B cell (primary cell): ENCODE data around the gene APOB. TPM values are rescaled to one million over a fixed set of nuclear protein-coding genes. Genes with fewer than 3 reads are reported as not detected.

Source experiments
- ATAC-seq: fragments of 200-7000 bp; cut with Tn5 transposase; one replicate; pipeline ENCODE4 v1.10.0; 2021; ENCODE audit warnings: low read depth, mild to moderate bottlenecking, moderate number of reproducible peaks, moderate library complexity
- CTCF ChIA-PET: fragments of 350-600 bp; sonication (Branson Sonifier 250); formaldehyde crosslinking; loops from one replicate; lab custom pipeline; 2021; ENCODE audit warnings: antibody characterized with exemption, inconsistent platforms; lab: Charles Lee
- POLR2A ChIA-PET: fragments of 350-600 bp; sonication (Branson Sonifier 250); formaldehyde crosslinking; loops from one replicate; lab custom pipeline; 2021; ENCODE audit warnings: antibody characterized with exemption; lab: Charles Lee
- DNase-seq: peaks from one replicate; pipeline ENCODE4 v3.0.0; 2013
- H2AFZ ChIP-seq: 2 replicates; pipeline ENCODE4 v1.6.1; 2012; ENCODE audit warnings: mild to moderate bottlenecking, low read depth, low read length; ENCODE audit not compliant: insufficient read depth, poor library complexity, severe bottlenecking
- H3K27ac ChIP-seq, 2 donors: 1 replicate in 1 of 2; 2 replicates in 1 of 2; pipeline ENCODE4 v1.5.1; 2012 to 2013; ENCODE audit warnings: low read length in 2 of 2, mild to moderate bottlenecking in 2 of 2, moderate library complexity in 1 of 2
- H3K27me3 ChIP-seq, 4 experiments: fragments of 200-600 bp in 1 of 4; sonication (generic) in 1 of 4; replicated peaks in 1 of 4; 1 replicate in 2 of 4; 2 replicates in 2 of 4; pipeline versions ENCODE4 v1.6.1 to v1.7.0; 2013 to 2016; ENCODE audit warnings: low read length in 3 of 4, mild to moderate bottlenecking in 2 of 4, mixed read lengths in 1 of 4, moderate library complexity in 1 of 4; ENCODE audit not compliant: insufficient read depth in 4 of 4, control insufficient read depth in 3 of 4; ENCODE audit errors: control extremely low read depth in 1 of 4
- H3K36me3 ChIP-seq, 2 experiments: replicated peaks in 1 of 2; 1 replicate in 1 of 2; 2 replicates in 1 of 2; pipeline versions ENCODE4 v1.6.1 to v1.7.1; 2013; ENCODE audit warnings: low read length in 1 of 2; ENCODE audit not compliant: insufficient read depth in 2 of 2, control insufficient read depth in 1 of 2; ENCODE audit errors: control extremely low read depth in 1 of 2, extremely low read depth in 1 of 2
- H3K4me1 ChIP-seq, 2 donors: fragments of 200-600 bp in 1 of 2; sonication (generic) in 1 of 2; 1 replicate in 1 of 2; 2 replicates in 1 of 2; pipeline versions ENCODE4 v1.5.1 to v1.6.1; 2013 to 2017; ENCODE audit warnings: low read length in 2 of 2; ENCODE audit not compliant: control insufficient read depth in 2 of 2, insufficient read depth in 2 of 2
- H3K4me2 ChIP-seq: replicated peaks from 2 replicates; pipeline ENCODE3; 2012; ENCODE audit warnings: mild to moderate bottlenecking, low read depth, low read length; ENCODE audit not compliant: poor library complexity, severe bottlenecking
- H3K4me3 ChIP-seq, 5 experiments: fragments of 200-600 bp in 1 of 5; sonication (generic) in 1 of 5; 1 replicate in 3 of 5; 2 replicates in 2 of 5; pipeline versions ENCODE4 v1.5.1 to v1.7.0; 2011 to 2016; ENCODE audit warnings: low read length in 4 of 5, mild to moderate bottlenecking in 4 of 5, low read depth in 2 of 5, control low read depth in 1 of 5, moderate library complexity in 1 of 5; ENCODE audit not compliant: insufficient read depth in 1 of 5; ENCODE audit errors: control extremely low read depth in 1 of 5, extremely low read depth in 1 of 5
- H3K79me2 ChIP-seq: fragments of 200-600 bp; sonication (generic); one replicate; pipeline ENCODE4 v1.6.0; 2016; ENCODE audit warnings: low read length; ENCODE audit not compliant: control insufficient read depth, insufficient read depth
- H3K9ac ChIP-seq: fragments of 200-600 bp; sonication (generic); 2 replicates; pipeline ENCODE4 v1.6.1; 2017; ENCODE audit warnings: mild to moderate bottlenecking, low read length, moderate library complexity
- H3K9me3 ChIP-seq, 3 donors: one replicate each; pipeline versions ENCODE4 v1.6.1 to v1.7.1; 2013; ENCODE audit warnings: low read length in 2 of 3; ENCODE audit not compliant: control insufficient read depth in 2 of 3, insufficient read depth in 1 of 3; ENCODE audit errors: control extremely low read depth in 1 of 3
- H4K20me1 ChIP-seq: 2 replicates; pipeline ENCODE4 v1.6.0; 2012; ENCODE audit warnings: mild to moderate bottlenecking, low read length; ENCODE audit not compliant: insufficient read depth, control insufficient read depth, poor library complexity, severe bottlenecking
- H3K27ac Mint-ChIP-seq: one replicate; pipeline ENCODE4 v1.8.0; 2021; ENCODE audit warnings: mixed read lengths
- H3K27me3 Mint-ChIP-seq: one replicate; pipeline ENCODE4 v1.8.0; 2021; ENCODE audit warnings: mixed read lengths
- H3K4me1 Mint-ChIP-seq: one replicate; pipeline ENCODE4 v1.8.0; 2021; ENCODE audit warnings: mixed read lengths
- H3K4me3 Mint-ChIP-seq: one replicate; pipeline ENCODE4 v1.8.0; 2021; ENCODE audit warnings: mixed read lengths
- H3K9me3 Mint-ChIP-seq: one replicate; pipeline ENCODE4 v1.8.0; 2022; ENCODE audit warnings: mixed read lengths; ENCODE audit not compliant: insufficient read depth
- CTCF ChIP-seq: fragments of 200-600 bp; IDR thresholded peaks from one replicate; pipeline ENCODE4 v1.8.0; 2022; ENCODE audit warnings: antibody characterized with exemption, mild to moderate bottlenecking
- EZH2 ChIP-seq: IDR thresholded peaks from 2 replicates; pipeline ENCODE4 v1.6.1; 2012; ENCODE audit warnings: borderline replicate concordance, low read depth, mild to moderate bottlenecking, moderate library complexity, low read length; ENCODE audit not compliant: insufficient read depth, poor library complexity, severe bottlenecking
- WGBS: methylation state at CpG from one replicate; pipeline ENCODE4 v1.1.5; 2013; ENCODE audit warnings: missing lambda C conversion rate; ENCODE audit not compliant: insufficient coverage; 5-methylcytosine and 5-hydroxymethylcytosine counted together
- intact Hi-C: fragments of 100-400 bp; cut with micrococcal nuclease; formaldehyde crosslinking; loops from one replicate; pipeline ENCODE4 v1.10.0; 2022
- polyA plus RNA-seq: library from polyadenylated mRNA; depleted of rRNA; stranded (reverse); fragments of >200 nt; gene quantifications from 2 replicates; pipeline ENCODE4 v1.2.3, GENCODE V29; 2012
- total RNA-seq, 2 donors: library from RNA; stranded (reverse); fragments of 120-200 nt in 1 of 2; gene quantifications; 1 replicate in 1 of 2; 2 replicates in 1 of 2; pipeline versions ENCODE4 v1.2.3 to v1.2.4, GENCODE V29; 2013 to 2022

APOB gene
- total and polyA plus RNA-seq, 2 donors (not counting 1 experiment from before 2014, with no cell fraction given): not detected

GRCh38 chr2:20965221-20965620 lies 78.7 kb downstream of the APOB start:
- Histone ChIP-seq H3K4me3 (no peak overlapping the region), H3K9ac (no peak overlapping the region), H3K4me1 (no peaks in the 10 kb centered on the region), H3K4me2 (no peak overlapping the region), H3K36me3 (no peaks in the 10 kb centered on the region), H4K20me1 (no peaks in the 10 kb centered on the region), H3K79me2 (no peaks in the 10 kb centered on the region), H3K9me3 (no peaks in the 10 kb centered on the region), H3K27ac (no peak overlapping the region), H3K27me3 (peaks cover 0 to 12% (median 4%) of the 10 kb centered on the region in 4 experiments), H2AFZ (no peak overlapping the region)
- ChIA-PET POLR2A (no interaction called here), CTCF (interaction anchor here (0.6 to 12.3 kb wide), 8 partner anchors 13 to 330 kb away, joined by 4 to 331 read pairs (median 10); partner anchors contain the start of gene HS1BP3)
- TF ChIP-seq EZH2: no peak
- WGBS: 94% methylated on average over 5 of the region's 5 CpGs
- Mint-ChIP-seq H3K9me3 (no peaks in the 10 kb centered on the region), H3K27ac (no peak overlapping the region), H3K4me3 (no peak overlapping the region), H3K27me3 (peaks cover 39% of the 10 kb centered on the region), H3K4me1 (no peaks in the 10 kb centered on the region)
- no peak for DNase-seq
- intact Hi-C loops: no loop called here
- ATAC-seq: no peak

GRCh38 chr2:20963867-20964266 lies 80.0 kb downstream of the APOB start:
- no peaks in the 10 kb centered on the region for H3K9me3 ChIP-seq
- ATAC-seq: no peak
- Mint-ChIP-seq H3K4me1 (no peaks in the 10 kb centered on the region), H3K27me3 (peaks cover 30% of the 10 kb centered on the region), H3K9me3 (no peaks in the 10 kb centered on the region), H3K27ac (no peak overlapping the region), H3K4me3 (no peak overlapping the region)
- H3K4me1 ChIP-seq: no peaks in the 10 kb centered on the region
- H3K9ac ChIP-seq: no peak overlapping the region
- ChIA-PET CTCF (interaction anchor here (0.8 to 12.3 kb wide), 21 partner anchors 9 to 519 kb away, joined by 3 to 331 read pairs (median 5); partner anchors contain the start of genes GDF7 and HS1BP3), POLR2A (no interaction called here)
- TF ChIP-seq CTCF: no peak
- TF ChIP-seq EZH2: no peak
- H3K27ac ChIP-seq: no peak overlapping the region
- no peak overlapping the region for H2AFZ ChIP-seq
- no peak overlapping the region for H3K4me3 ChIP-seq
- no peak for DNase-seq
- H3K79me2 ChIP-seq: no peaks in the 10 kb centered on the region
- H4K20me1 ChIP-seq: no peaks in the 10 kb centered on the region
- intact Hi-C loops: loop anchor here (2.0 kb wide), 1 partner anchor 241 kb away; no protein-coding TSS in a partner anchor
- peaks cover 0 to 12% (median 4%) of the 10 kb centered on the region in 4 experiments for H3K27me3 ChIP-seq
- H3K4me2 ChIP-seq: no peak overlapping the region
- no peaks in the 10 kb centered on the region for H3K36me3 ChIP-seq
- WGBS: 100% methylated on average over 1 of the region's 2 CpGs
